HG03196 (cell line): ENCODE results near the gene ZFHX2.

Experiments used
- ATAC-seq: cut with Tn5 transposase; IDR thresholded peaks from one replicate; pipeline ENCODE4 v1.9.1; 2021; ENCODE audit not compliant: unreplicated experiment

The ZFHX2 gene

GRCh38 chr14:23481362-23481970 lies 70.1 kb downstream of the ZFHX2 start:
- ATAC-seq = no peak

- no peak for ATAC-seq
Observed at GRCh38 chr14:23478109-23478759, 73.3 kb downstream of the ZFHX2 start.

DNA sequence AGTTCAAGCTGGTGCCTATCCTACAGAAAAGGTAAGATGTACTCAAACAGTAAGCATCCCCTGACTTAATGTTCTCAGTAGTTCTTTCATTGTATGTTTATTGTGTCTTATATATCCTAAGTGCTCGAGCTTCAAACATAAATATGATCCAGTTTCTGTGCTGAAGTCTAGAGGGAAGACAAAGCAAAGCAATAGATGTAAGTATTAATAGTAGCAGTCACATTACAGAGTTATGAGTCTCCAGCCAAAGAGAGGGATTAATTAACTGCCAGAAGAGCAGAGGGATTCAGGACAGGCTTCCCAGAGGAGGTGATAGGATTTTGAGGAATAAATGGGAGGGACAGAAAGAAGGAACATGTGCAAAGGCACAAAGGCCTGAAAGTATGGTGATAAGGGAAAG lies 80.6 kb downstream of the ZFHX2 start:
- ATAC-seq = no peak
